Measurements from ENCODE around the gene MACF1.
"Not testable (repeated sequence)": the region's sequence is repeated elsewhere in the genome, so short reads cannot be mapped to it uniquely, and the experiment has no call there.

Gene MACF1

GRCh38 chr1:39494671-39495410, 290.3 kb downstream of the MACF1 start:
- no peak for DNase-seq (ENCODE audit: low read depth)

DNA sequence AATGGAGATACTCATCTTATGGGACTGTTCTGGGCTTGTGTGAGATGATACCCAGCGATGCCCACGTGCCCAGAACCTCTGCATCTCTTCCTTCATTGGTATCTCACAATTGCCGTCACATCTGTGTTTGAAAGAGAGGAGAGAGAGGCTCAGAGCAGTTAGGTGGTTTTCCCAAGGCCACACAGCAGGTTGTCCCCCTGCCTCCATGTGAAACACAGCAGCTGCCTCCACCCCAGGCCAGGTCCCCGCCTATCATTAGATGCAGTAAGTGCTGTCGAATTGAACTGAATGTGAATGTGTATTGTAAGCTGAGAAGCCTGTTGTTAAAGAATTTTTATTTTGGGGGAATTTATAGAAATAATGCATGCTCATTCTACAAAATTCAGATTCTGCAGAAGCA, 292.0 kb downstream of the MACF1 start:
- not testable (repeated sequence) for DNase-seq (ENCODE audit: low read depth)

DNA sequence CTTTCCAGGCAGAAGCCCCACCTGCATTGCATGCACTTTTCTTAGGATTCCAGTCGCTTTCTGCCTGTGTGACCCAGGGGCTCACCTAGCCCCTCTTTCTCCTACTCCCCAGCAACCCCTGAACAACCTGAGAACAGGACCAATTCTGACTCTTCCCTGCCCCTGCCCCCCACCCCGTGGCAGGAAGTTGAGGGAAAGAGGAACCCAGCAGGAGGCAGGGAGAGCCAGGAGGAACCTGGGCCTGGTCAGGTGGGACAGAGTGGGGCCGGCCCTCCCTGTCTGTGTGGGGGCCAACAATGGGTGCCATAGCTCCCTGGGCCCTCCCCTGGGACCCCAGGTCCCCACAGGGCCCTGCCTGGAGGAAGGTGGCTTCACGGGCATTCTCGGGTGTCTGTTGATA, 293.1 kb downstream of the MACF1 start:
- no peak for DNase-seq (ENCODE audit: low read depth)

DNA sequence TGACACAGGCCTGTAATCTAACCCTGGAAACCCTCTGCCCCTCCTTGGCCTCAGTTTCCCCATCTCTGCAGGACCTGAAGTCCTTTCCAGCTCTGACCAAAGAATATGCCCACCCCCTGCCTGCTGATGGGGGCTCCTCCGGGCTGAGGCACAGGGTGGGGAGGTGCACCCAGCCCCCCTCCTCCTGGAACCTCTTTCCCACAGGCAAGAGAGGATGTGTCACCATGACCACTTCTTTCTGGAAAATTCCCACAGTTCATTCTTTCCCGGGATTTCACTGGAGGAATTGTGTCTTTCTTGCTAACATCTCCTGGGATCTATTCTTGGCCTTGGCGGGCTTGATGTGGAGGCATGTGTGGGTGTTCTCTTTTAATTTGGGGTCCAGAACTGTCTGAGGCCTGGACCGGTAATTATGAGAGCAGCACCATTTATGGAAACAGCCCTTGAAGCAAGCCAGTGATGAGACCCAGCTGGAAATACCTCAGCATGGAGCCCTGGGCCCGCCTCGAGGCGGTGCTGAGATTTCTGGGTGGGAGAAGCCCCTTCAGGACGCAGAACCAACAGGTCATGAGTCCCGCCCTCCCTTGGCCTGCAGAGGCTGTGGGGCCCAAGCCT, 293.7 kb downstream of the MACF1 start:
- DNase-seq (ENCODE audit: low read depth): not testable (repeated sequence)

- not testable (repeated sequence) for DNase-seq (ENCODE audit: low read depth)
Observed at GRCh38 chr1:39498821-39499220, 294.3 kb downstream of the MACF1 start.

DNA sequence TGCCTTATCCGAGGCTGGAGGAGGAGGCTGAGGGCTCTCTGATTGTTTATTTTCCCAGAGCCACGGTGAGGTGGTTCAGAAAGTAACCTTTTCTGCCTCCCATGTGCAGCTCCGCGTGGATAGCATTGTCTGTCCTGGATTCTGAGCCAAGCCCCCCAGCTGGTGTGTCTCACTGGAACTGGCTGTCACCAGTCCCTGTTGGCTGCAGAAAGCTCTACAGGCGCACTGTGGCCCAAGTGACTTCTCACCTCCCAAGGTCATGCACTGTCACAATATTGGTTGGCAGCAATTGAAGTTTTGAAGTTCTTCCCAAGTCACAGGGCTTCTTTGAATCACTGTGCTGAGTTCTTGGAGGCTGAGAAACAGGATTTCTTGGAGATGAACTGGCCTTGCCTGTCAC, 295.2 kb downstream of the MACF1 start:
- DNase-seq (ENCODE audit: low read depth): no peak

GRCh38 chr1:39500862-39501389, 296.4 kb downstream of the MACF1 start:
- DNase-seq (ENCODE audit: low read depth): no peak

DNA sequence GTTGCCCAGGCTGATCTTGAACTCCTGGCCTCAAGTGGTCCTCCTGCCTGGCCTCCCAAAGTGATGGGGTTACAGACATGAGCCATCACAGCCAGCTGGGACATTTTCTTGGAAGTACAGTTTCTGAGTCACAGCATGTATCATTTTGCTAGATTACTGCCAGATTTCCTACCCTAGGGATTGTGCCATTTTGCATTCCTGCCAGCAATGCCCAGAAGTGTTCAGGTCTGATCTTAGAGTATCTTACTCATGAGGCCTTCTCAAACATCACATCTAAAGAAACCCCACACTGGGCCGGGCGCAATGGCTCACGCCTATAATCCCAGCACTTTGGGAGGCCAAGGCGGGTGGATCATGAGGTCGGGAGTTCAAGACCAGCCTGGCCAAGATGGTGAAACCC, 297.2 kb downstream of the MACF1 start:
- peak; percentile 69 for DNase-seq (ENCODE audit: low read depth)

DNA sequence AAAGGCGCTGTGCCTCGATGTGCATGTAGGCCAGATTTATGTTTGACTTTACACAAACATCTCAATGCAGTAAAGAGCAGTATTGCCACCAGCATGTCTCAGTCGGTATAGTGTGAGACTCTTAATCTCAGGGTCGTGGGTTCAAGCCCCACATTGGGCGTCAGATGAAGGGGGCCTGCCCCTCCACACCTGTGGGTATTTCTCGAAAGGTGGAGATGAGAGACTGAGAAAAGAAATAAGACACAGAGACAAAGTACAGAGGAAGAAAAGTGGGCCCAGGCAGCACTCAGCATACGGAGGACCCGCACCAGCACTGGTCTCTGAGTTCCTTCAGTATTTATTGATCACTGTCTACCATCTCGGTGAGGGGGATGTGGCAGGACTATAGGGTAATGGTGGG, 299.9 kb downstream of the MACF1 start:
- DNase-seq (ENCODE audit: low read depth): not testable (repeated sequence)

DNA sequence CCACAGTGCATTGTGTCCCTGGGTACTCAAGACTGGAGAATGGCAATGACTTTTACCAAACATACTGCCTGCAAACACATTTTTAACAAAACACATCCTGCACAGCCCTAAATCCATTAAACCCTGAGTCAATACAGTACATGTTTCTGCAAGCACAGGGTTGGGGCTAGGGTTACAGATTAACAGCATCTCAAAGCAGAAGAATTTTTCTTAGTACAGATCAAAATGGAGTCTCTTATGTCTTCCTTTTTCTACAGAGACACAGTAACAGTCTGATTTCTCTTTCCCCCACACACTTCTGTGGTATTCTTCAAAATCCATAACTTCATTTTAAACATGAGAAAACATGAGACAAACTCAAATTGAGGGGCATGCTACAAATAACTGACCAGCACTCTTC, 300.8 kb downstream of the MACF1 start:
- no peak for DNase-seq (ENCODE audit: low read depth)

- DNase-seq (ENCODE audit: low read depth): no peak
Observed at GRCh38 chr1:39507230-39507928, 302.9 kb downstream of the MACF1 start.

DNA sequence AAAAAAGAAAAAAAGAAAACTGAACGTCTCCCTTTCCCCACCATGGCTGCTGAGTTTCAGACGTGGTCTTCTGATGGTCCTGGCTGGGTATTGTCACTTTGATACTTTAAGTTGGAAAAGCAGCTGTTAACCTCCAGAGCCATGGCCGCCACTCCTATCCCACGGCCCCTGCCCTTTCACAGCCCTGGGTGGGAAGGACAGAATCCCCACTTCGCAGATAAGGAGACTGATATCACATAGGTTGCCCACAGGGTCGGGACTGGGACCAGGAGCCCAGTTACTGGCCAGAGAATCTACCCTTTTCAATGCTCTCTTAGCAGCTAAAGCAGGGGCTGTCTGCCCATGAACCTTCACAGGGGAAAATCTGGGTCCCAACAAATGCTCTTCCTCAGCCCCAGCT, 303.8 kb downstream of the MACF1 start:
- no peak for DNase-seq (ENCODE audit: low read depth)

DNA sequence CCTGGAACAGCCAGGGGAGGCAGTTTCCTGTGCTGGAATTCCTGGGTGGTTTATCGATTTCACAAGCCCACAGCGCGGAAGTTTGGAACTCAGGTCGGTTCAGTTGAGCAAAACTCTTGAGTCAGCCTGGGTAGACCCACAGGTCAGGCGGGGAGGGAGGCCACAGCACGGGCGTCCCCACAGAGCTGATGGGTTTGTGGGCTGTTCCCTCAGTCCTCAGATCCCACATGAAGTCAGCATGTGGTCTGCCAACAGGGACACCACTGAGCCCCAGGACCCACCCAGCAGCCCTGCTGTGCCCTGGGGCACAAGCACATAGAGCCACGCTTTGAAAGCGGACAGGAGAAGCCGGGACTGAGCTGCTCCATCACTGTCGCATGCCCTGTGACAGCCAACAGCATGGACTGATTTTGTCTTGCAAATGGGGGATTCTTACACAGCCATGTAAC, 304.4 kb downstream of the MACF1 start:
- no peak for DNase-seq (ENCODE audit: low read depth)

GRCh38 chr1:39509360-39510009, 305.0 kb downstream of the MACF1 start:
- no peak for DNase-seq (ENCODE audit: low read depth)

DNA sequence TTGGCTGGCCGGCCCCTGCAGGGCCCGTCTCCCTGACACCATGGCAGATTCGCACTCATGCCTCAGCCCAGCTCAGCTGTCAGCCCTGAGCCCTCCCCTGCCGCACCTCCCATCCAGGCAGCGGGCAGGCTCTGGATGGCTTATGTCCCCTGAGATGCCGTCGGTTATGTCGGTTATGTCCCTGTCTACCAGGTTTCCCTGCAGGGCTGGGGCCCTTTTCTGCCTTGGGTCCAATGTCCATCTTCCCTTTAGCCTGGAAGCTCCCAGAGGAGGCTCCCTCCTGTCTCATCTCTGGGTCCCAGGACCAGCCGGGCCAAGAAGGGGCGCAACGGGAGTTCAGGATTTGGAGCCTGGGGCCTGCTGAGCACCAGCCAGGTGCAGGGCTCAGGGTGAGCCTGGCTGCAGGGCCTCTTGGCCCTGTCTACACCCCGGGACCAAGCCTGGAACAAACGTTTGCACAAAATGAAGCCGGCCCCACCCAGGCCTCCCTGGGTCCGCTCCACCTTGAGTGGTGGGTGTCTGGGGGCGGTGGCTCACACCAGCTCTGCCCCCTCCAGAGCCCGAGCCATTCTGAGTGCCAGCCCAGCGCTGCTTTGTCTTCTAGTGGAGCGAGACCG, 306.2 kb downstream of the MACF1 start:
- DNase-seq (ENCODE audit: low read depth): not testable (repeated sequence)

GRCh38 chr1:39511477-39511876, 307.0 kb downstream of the MACF1 start:
- not testable (repeated sequence) for DNase-seq (ENCODE audit: low read depth)

DNA sequence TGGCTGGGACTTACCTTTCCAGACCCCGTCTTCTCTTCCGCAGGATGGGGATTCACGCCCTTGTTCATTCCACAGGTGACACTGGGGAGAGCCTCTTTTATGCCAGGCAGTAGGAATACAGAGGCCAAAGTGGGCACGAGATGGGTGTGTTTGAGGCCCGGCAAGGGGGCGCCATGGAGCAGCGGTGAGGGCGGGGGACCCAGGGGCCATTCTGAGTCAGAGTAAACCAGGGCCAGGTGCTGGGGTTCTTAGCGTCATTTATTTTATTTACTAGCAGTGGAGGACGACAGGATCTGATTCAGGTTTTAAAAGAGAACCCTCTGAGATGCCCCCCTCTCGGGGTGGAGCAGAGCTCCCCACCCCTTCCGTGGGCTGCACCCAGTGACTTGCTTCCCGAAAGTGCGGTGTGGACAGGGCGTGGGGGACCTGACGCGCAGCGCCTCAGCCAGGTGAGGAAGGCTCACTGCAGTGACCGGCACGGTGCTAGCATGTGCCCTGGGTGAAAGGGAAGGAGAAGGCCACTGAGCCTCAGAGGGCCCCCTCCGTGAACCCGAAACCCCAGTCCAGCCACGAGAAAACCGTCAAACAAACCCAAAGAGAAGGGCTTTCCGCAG, 307.8 kb downstream of the MACF1 start:
- not testable (repeated sequence) for DNase-seq (ENCODE audit: low read depth)

DNA sequence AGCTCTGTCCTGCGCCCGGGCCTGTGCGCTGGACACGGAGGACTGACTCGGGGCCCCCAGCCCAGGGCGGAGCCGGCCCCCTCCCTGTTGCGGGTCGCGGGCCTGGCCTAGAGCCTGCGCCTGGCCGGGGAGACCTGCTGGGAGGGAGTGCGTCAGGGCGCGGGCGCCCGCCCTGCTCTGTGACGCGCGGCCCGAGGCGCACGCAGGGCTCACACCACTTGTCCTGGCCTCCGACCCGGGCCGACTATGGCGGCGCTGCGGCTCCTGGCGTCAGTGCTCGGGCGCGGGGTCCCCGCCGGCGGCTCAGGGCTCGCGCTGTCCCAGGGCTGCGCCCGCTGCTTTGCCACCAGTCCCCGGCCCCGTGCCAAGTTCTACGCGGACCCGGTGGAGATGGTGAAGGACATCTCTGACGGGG, 310.2 kb downstream of the MACF1 start:
- DNase-seq (ENCODE audit: low read depth): not testable (repeated sequence)

DNA sequence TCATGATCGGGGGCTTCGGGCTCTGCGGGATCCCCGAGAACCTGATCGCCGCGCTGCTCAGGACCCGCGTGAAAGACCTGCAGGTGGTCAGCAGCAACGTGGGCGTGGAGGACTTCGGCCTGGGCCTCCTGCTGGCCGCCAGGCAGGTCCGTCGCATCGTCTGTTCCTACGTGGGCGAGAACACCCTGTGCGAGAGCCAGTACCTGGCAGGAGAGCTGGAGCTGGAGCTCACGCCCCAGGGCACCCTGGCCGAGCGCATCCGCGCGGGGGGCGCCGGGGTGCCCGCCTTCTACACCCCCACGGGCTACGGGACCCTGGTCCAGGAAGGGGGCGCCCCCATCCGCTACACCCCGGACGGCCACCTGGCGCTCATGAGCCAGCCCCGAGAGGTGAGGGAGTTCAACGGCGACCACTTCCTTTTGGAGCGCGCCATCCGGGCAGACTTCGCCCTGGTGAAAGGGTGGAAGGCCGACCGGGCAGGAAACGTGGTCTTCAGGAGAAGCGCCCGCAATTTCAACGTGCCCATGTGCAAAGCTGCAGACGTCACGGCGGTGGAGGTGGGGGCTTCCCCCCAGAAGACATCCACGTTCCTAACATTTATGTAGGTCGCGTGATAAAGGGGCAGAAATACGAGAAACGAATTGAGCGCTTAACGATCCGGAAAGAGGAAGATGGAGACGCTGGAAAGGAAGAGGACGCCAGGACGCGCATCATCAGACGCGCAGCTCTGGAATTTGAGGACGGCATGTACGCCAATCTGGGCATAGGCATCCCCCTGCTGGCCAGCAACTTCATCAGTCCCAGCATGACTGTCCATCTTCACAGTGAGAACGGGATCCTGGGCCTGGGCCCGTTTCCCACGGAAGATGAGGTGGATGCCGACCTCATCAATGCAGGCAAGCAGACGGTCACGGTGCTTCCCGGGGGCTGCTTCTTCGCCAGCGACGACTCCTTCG, 310.9 kb downstream of the MACF1 start:
- DNase-seq (ENCODE audit: low read depth): peak; percentile 31

- DNase-seq (ENCODE audit: low read depth): not testable (repeated sequence)
Observed at GRCh38 chr1:39516841-39517240, 312.3 kb downstream of the MACF1 start.

Data from GM04503 (cell line).